Measurements from ENCODE around the gene WWOX. TPM values are rescaled to one million over a fixed set of nuclear protein-coding genes. Genes with fewer than 3 reads are reported as not detected.
"Not testable (repeated sequence)": the region's sequence is repeated elsewhere in the genome, so short reads cannot be mapped to it uniquely, and the experiment has no call there.

Gene WWOX
- total RNA-seq, 4 donors from 2014 or later = 76.8 to 102 (median 83.6) TPM

DNA sequence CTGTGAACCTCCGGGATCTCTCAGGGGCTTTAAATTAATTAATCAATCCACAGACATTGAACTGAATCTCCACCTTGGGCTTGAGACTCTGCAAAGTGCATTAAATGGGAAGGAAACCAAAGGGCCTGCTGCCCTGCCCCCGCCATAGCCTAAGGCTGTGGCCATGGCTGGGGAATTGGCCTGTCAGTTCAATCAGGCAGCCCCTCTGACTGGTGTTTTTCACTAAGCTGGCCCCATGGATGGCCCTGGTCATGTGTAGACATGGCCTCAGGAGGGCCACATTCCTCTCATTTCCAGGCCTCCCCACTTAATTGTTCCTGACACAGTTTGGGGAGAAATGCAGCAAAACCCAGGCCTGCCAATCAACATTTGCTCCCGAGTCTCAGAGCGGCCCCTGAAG is 499.8 kb downstream of the WWOX start:
- 90 to 100% methylated on average over 4 of the region's 4 CpGs for WGBS, 2 donors
- H3K27ac ChIP-seq = no peak overlapping the region
- H3K9me3 ChIP-seq = no peaks in the 10 kb centered on the region
- TF ChIP-seq POLR2A (IDR thresholded peaks at IDR 0.05) (no peak), EP300 (IDR thresholded peaks at IDR 0.05) (no peak)
- TF ChIP-seq, protein P1, sequence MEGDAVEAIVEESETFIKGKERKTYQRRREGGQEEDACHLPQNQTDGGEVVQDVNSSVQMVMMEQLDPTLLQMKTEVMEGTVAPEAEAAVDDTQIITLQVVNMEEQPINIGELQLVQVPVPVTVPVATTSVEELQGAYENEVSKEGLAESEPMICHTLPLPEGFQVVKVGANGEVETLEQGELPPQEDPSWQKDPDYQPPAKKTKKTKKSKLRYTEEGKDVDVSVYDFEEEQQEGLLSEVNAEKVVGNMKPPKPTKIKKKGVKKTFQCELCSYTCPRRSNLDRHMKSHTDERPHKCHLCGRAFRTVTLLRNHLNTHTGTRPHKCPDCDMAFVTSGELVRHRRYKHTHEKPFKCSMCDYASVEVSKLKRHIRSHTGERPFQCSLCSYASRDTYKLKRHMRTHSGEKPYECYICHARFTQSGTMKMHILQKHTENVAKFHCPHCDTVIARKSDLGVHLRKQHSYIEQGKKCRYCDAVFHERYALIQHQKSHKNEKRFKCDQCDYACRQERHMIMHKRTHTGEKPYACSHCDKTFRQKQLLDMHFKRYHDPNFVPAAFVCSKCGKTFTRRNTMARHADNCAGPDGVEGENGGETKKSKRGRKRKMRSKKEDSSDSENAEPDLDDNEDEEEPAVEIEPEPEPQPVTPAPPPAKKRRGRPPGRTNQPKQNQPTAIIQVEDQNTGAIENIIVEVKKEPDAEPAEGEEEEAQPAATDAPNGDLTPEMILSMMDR (IDR thresholded peaks at IDR 0.05) = no peak
- H3K36me3 ChIP-seq = no peaks in the 10 kb centered on the region
- peaks cover 0 to 7% (median 0%) of the 10 kb centered on the region in 4 donors for H3K4me1 ChIP-seq
- H3K27me3 ChIP-seq = no peaks in the 10 kb centered on the region
- H3K4me3 ChIP-seq = no peak overlapping the region
- DNase-seq (ENCODE audit: low spot score in 2 of 2) = no peak

DNA sequence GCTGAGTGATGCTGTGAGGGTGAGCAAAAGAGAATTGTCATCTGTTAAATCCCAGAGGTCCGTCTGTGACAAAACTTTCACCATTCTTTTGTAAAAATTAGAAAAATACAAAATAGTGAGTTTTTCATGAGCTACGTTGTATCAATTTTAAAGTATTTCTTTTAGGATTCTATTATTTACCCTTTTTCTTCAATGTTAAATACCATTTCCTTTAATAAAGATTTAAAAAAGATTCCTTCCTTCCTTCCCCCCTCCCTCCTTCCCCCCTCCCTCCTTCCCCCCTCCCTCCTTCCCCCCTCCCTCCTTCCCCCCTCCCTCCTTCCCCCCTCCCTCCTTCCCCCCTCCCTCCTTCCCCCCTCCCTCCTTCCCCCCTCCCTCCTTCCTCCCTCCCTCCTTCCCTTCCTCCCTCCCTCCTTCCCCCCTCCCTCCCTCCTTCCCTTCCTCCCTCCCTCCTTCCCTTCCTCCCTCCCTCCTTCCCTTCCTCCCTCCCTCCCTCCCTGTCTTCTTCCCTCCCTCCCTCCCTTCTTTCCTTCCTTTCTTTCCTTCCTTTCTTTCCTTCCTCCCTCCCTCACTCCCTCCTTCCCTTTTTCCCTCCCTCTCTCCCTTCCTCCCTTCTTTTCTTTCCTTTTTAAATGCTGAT is 505.1 kb downstream of the WWOX start:
- not testable (repeated sequence) for H3K27me3 ChIP-seq; DNase-seq (ENCODE audit: low spot score in 2 of 2); H3K9me3 ChIP-seq; H3K27ac ChIP-seq; H3K36me3 ChIP-seq; H3K4me3 ChIP-seq
- 95 to 97% methylated on average over 2 of the region's 2 CpGs for WGBS, 2 donors
- H3K4me1 ChIP-seq = peaks cover 0 to 31% (median 2%) of the 10 kb centered on the region in 4 donors

DNA sequence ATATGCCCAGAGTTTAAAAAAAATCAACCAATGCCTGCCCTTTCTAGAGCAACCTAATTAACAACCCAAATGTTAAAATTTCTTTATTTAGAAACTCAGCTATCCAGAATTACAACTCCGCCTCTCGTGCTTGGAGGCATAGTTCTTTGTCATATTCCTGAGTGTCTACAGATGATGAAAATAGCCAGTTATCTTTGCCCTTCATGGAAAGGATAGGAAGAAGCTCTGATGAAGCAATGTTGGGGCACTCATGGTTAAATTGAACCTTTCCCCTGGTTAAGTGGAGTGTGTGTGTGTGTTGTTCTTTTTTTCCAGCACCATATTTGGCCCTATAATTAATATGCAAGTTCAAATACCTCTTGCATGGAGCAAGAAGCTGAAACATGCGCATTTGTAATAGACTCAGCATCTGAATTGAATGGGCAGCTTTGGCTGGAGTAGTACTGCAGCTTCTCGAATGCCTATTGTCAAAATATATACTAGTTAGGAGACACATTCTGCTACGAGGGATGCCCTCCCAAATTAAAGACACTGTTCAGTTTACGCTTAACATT is 506.2 kb downstream of the WWOX start:
- Histone ChIP-seq H3K4me3 (no peak overlapping the region), H3K27me3 (no peaks in the 10 kb centered on the region), H3K9me3 (no peaks in the 10 kb centered on the region), H3K36me3 (no peaks in the 10 kb centered on the region), H3K27ac (peak overlapping the region in 1 of 4 donors; percentile 39), H3K4me1 (peaks cover 0 to 30% (median 2%) of the 10 kb centered on the region in 4 donors)
- WGBS, 2 donors = 71 to 76% methylated on average over 6 of the region's 6 CpGs
- no peak for DNase-seq (ENCODE audit: low spot score in 2 of 2)
- no peak for TF ChIP-seq POLR2A (IDR thresholded peaks at IDR 0.05)
- TF ChIP-seq, protein P1 (IDR thresholded peaks at IDR 0.05) = no peak
- no peak for TF ChIP-seq EP300 (IDR thresholded peaks at IDR 0.05)

DNA sequence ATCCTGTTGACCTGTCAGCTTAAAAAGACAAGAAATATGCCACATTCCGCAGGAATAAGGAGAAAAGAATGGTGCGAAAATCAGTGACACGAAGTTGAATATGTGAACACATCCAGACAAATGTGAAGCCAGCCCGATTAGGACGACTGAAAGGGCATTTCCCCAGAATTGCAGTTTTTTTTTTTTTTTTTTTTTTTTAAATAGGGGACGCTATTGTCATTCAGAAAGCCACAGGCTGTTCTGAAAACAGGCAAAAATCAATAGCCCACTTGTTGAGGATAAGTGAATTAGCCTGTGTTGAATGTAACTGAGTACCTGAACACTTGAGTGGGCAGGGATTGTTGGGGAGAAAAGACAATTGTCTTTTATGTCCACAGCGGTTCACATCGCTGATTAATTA is 507.1 kb downstream of the WWOX start:
- DNase-seq (ENCODE audit: low spot score in 2 of 2) = no peak
- peak overlapping the region in 1 of 4 donors; percentile 39 for H3K27ac ChIP-seq
- H3K36me3 ChIP-seq = no peaks in the 10 kb centered on the region
- no peaks in the 10 kb centered on the region for H3K9me3 ChIP-seq
- 51 to 57% methylated on average over 8 of the region's 8 CpGs for whole genome bisulfite sequencing, 2 donors
- no peaks in the 10 kb centered on the region for H3K27me3 ChIP-seq
- H3K4me1 ChIP-seq = peaks cover 0 to 24% (median 2%) of the 10 kb centered on the region in 4 donors
- TF ChIP-seq EP300 (IDR thresholded peaks at IDR 0.05) (no peak), POLR2A (IDR thresholded peaks at IDR 0.05) (no peak)
- TF ChIP-seq, protein P1 (IDR thresholded peaks at IDR 0.05) = no peak
- no peak overlapping the region for H3K4me3 ChIP-seq

DNA sequence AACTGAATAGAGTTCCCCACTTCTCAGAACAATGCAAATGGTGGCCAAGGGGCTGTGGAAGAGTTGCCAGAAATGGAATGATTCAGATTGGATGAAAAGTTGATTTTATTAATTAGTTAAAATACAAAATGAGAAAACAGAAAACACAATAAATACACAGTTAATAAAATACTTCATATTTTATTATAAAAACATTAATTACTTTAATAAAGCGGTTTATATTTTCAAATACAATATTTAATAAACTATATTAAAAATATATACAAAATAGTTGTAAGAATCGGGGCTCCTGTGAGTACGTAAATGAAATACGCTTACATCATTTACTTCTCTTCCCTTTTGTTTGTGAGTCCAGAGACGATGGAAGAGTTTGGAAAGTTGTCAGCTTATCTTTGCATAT is 507.6 kb downstream of the WWOX start:
- Histone ChIP-seq H3K4me3 (no peak overlapping the region), H3K27ac (peak overlapping the region in 1 of 4 donors; percentile 39), H3K9me3 (no peaks in the 10 kb centered on the region), H3K36me3 (no peaks in the 10 kb centered on the region), H3K27me3 (no peaks in the 10 kb centered on the region), H3K4me1 (peaks cover 0 to 24% (median 2%) of the 10 kb centered on the region in 4 donors)
- no peak for DNase-seq (ENCODE audit: low spot score in 2 of 2)
- TF ChIP-seq, protein P1 (IDR thresholded peaks at IDR 0.05) = no peak
- WGBS, 2 donors = 87 to 89% methylated on average over 5 of the region's 5 CpGs
